Esophagus squamous epithelium (tissue), 5 donors: ENCODE measurements around the gene DCUN1D4. TPM values are rescaled to one million over a fixed set of nuclear protein-coding genes. Genes with fewer than 3 reads are reported as not detected.
A peak's percentile ranks its signal among the peaks of the same experiment; 100 is the strongest.

Experiments used
- DNase-seq: peaks from one replicate; lab custom pipeline; 2025; lab: John Stamatoyannopoulos, UW
- H3K27ac ChIP-seq, 4 donors: fragments of 200-600 bp; sonication (generic); one replicate each; pipeline ENCODE4 v1.5.1; 2016 to 2019; ENCODE audit warnings: mild to moderate bottlenecking in 1 of 4
- H3K27me3 ChIP-seq, 4 donors: fragments of 200-600 bp; sonication (generic); 1 replicate in 3 of 4; 2 replicates in 1 of 4; pipeline versions ENCODE4 v1.5.1 to v1.6.0; 2017 to 2021; ENCODE audit warnings: antibody characterized with exemption in 1 of 4
- H3K36me3 ChIP-seq, 3 donors: fragments of 200-600 bp; sonication (generic); one replicate each; pipeline ENCODE4 v1.5.1; 2016 to 2019
- H3K4me1 ChIP-seq, 3 donors: fragments of 200-600 bp; sonication (generic); one replicate each; pipeline ENCODE4 v1.5.1; 2017 to 2019
- H3K4me3 ChIP-seq, 4 donors: fragments of 200-600 bp; sonication (generic); 1 replicate in 3 of 4; 2 replicates in 1 of 4; pipeline ENCODE4 v1.5.1; 2016 to 2019; ENCODE audit warnings: mild to moderate bottlenecking in 2 of 4, moderate library complexity in 1 of 4
- H3K9me3 ChIP-seq, 3 donors: fragments of 200-600 bp; sonication (generic); one replicate each; pipeline ENCODE4 v1.5.1; 2016 to 2019
- CTCF ChIP-seq, 6 experiments: fragments of 450-650 bp in 4 of 6; fragments of 200-600 bp in 2 of 6; sonication (generic) in 2 of 6; IDR thresholded peaks; one replicate each; pipeline ENCODE4 v1.5.1; 2016 to 2019; ENCODE audit warnings: antibody characterized with exemption in 6 of 6, mild to moderate bottlenecking in 4 of 6, moderate library complexity in 4 of 6
- POLR2A ChIP-seq, 4 donors: fragments of 450-650 bp; IDR thresholded peaks; one replicate each; pipeline ENCODE4 v1.6.1; 2017; ENCODE audit warnings: antibody characterized with exemption in 4 of 4, mild to moderate bottlenecking in 4 of 4, moderate library complexity in 3 of 4
- WGBS, 2 donors: methylation state at CpG; one replicate each; pipeline ENCODE4 v1.1.5; 2018; 5-methylcytosine and 5-hydroxymethylcytosine counted together
- intact Hi-C: fragments of 100-400 bp; cut with DNase I; formaldehyde crosslinking; loops from one replicate; pipeline ENCODE4 v1.15.0; 2022
- total RNA-seq, 4 donors: library from RNA; depleted of rRNA; stranded (reverse); fragments of >200 nt; gene quantifications; one replicate each; pipeline ENCODE4 v1.1.0, GENCODE V29; 2016
- donor health status: DM: yes; HTN: yes; CAD: no.

The DCUN1D4 gene
- total RNA-seq, 4 donors from 2014 or later = 13.0 to 33.0 (median 16.7) TPM

GRCh38 chr4:51831133-51831532 lies 11.8 kb upstream of the DCUN1D4 start:
- Histone ChIP-seq H3K36me3 (no peaks in the 10 kb centered on the region), H3K9me3 (no peaks in the 10 kb centered on the region), H3K27me3 (peaks cover 0 to 16% (median 0%) of the 10 kb centered on the region in 4 donors), H3K4me3 (no peak overlapping the region), H3K4me1 (no peaks in the 10 kb centered on the region), H3K27ac (no peak overlapping the region)
- TF ChIP-seq POLR2A (IDR thresholded peaks at IDR 0.05) (no peak), CTCF (IDR thresholded peaks at IDR 0.05) (peak in 5 of 6 experiments; percentile 49 to 68 (median 59))
- intact Hi-C loops = no loop called here
- no peak for DNase-seq
- 12 to 20% methylated on average over 3 of the region's 3 CpGs for WGBS, 2 donors

GRCh38 chr4:51833236-51833635 lies 9.7 kb upstream of the DCUN1D4 start:
- Histone ChIP-seq H3K4me1 (no peaks in the 10 kb centered on the region), H3K4me3 (no peak overlapping the region), H3K9me3 (no peaks in the 10 kb centered on the region), H3K27ac (no peak overlapping the region), H3K36me3 (no peaks in the 10 kb centered on the region), H3K27me3 (peaks cover 0 to 16% (median 0%) of the 10 kb centered on the region in 4 donors)
- DNase-seq = no peak
- intact Hi-C loops = no loop called here
- no peak for TF ChIP-seq CTCF (IDR thresholded peaks at IDR 0.05)
- TF ChIP-seq POLR2A (IDR thresholded peaks at IDR 0.05) = no peak

GRCh38 chr4:51835079-51835478 lies 7.9 kb upstream of the DCUN1D4 start:
- no peaks in the 10 kb centered on the region for H3K9me3 ChIP-seq
- intact Hi-C loops = no loop called here
- no peak overlapping the region for H3K27ac ChIP-seq
- H3K36me3 ChIP-seq = no peaks in the 10 kb centered on the region
- H3K4me3 ChIP-seq = no peak overlapping the region
- WGBS, 2 donors = 94 to 100% methylated on average over 1 of the region's 1 CpG
- no peak for DNase-seq
- TF ChIP-seq POLR2A (IDR thresholded peaks at IDR 0.05) (no peak), CTCF (IDR thresholded peaks at IDR 0.05) (no peak)
- no peaks in the 10 kb centered on the region for H3K4me1 ChIP-seq
- peaks cover 0 to 10% (median 0%) of the 10 kb centered on the region in 4 donors for H3K27me3 ChIP-seq

GRCh38 chr4:51835855-51836254 lies 7.1 kb upstream of the DCUN1D4 start:
- no peaks in the 10 kb centered on the region for H3K36me3 ChIP-seq
- 40 to 42% methylated on average over 1 of the region's 1 CpG for WGBS, 2 donors
- TF ChIP-seq CTCF (IDR thresholded peaks at IDR 0.05) (no peak), POLR2A (IDR thresholded peaks at IDR 0.05) (no peak)
- H3K27ac ChIP-seq = no peak overlapping the region
- H3K27me3 ChIP-seq = peaks cover 0 to 5% (median 0%) of the 10 kb centered on the region in 4 donors
- H3K4me1 ChIP-seq = no peaks in the 10 kb centered on the region
- DNase-seq = no peak
- no peaks in the 10 kb centered on the region for H3K9me3 ChIP-seq
- H3K4me3 ChIP-seq = no peak overlapping the region
- intact Hi-C loops = no loop called here

- H3K4me3 ChIP-seq = no peak overlapping the region
- H3K27me3 ChIP-seq = peaks cover 0 to 5% (median 0%) of the 10 kb centered on the region in 4 donors
- no peaks in the 10 kb centered on the region for H3K9me3 ChIP-seq
- TF ChIP-seq POLR2A (IDR thresholded peaks at IDR 0.05) (no peak), CTCF (IDR thresholded peaks at IDR 0.05) (no peak)
- H3K36me3 ChIP-seq = no peaks in the 10 kb centered on the region
- no peak overlapping the region for H3K27ac ChIP-seq
- WGBS, 2 donors = 64 to 77% methylated on average over 4 of the region's 4 CpGs
- intact Hi-C loops = no loop called here
- peaks cover 0 to under 1% (median 0%) of the 10 kb centered on the region in 3 donors for H3K4me1 ChIP-seq
- no peak for DNase-seq
These were observed 6.4 kb upstream of the DCUN1D4 start for GRCh38 chr4:51836549-51836948.
